OCI-LY7 (cell line): ENCODE measurements around the gene UNC5A. TPM values are rescaled to one million over a fixed set of nuclear protein-coding genes. Genes with fewer than 3 reads are reported as not detected.

Experiments
- BruUV-seq: library from RNA; stranded (reverse); fragments of 400-500 nt; replicated peaks from 2 replicates; lab custom pipeline; 2021; lab: Mats Ljungman, UMichigan
- CTCF ChIA-PET: fragments of 300-600 bp; sonication (Branson Sonifier 250); formaldehyde crosslinking; loops from one replicate; lab custom pipeline; 2022; ENCODE audit warnings: antibody characterized with exemption; ENCODE audit not compliant: unreplicated experiment; lab: Charles Lee
- POLR2A ChIA-PET: fragments of 300-600 bp; sonication (Branson Sonifier 250); formaldehyde crosslinking; loops from one replicate; lab custom pipeline; 2022; ENCODE audit warnings: antibody characterized with exemption; lab: Charles Lee
- DNase-seq: peaks from one replicate; pipeline ENCODE4 v3.0.0-alpha.2; 2015; ENCODE audit warnings: low spot score
- H2AFZ ChIP-seq: fragments of 200-600 bp; sonication (generic), shearing (Covaris generic); 2 replicates; pipeline ENCODE4 v1.6.1; 2014; ENCODE audit warnings: mild to moderate bottlenecking, antibody characterized with exemption, low read length, moderate library complexity
- H3K27ac ChIP-seq: fragments of 200-600 bp; sonication (generic); 2 replicates; pipeline ENCODE4 v1.5.1; 2014; ENCODE audit warnings: mixed run types, low read depth, mild to moderate bottlenecking, moderate library complexity, low read length, inconsistent platforms; ENCODE audit not compliant: poor library complexity, severe bottlenecking
- H3K36me3 ChIP-seq: fragments of 200-600 bp; sonication (generic); 2 replicates; pipeline ENCODE4 v1.6.1; 2014; ENCODE audit warnings: mild to moderate bottlenecking, antibody characterized with exemption, low read length, moderate library complexity, mixed read lengths; ENCODE audit not compliant: insufficient read depth
- H3K4me1 ChIP-seq: fragments of 200-600 bp; sonication (generic); 2 replicates; pipeline ENCODE4 v1.5.1; 2014; ENCODE audit warnings: mild to moderate bottlenecking, low read length; ENCODE audit not compliant: insufficient read depth, poor library complexity, severe bottlenecking
- H3K4me2 ChIP-seq: fragments of 200-600 bp; sonication (generic); 2 replicates; pipeline ENCODE4 v1.6.1; 2014; ENCODE audit warnings: mild to moderate bottlenecking, low read length
- H3K4me3 ChIP-seq: fragments of 200-600 bp; sonication (generic); 2 replicates; pipeline ENCODE4 v1.5.1; 2014; ENCODE audit warnings: mild to moderate bottlenecking, low read depth, low read length; ENCODE audit not compliant: poor library complexity, severe bottlenecking
- H3K79me2 ChIP-seq: fragments of 200-600 bp; sonication (generic); 2 replicates; pipeline ENCODE4 v1.6.1; 2016; ENCODE audit warnings: low read depth, mild to moderate bottlenecking, low read length, moderate library complexity, mixed read lengths; ENCODE audit not compliant: insufficient read depth
- H3K9me2 ChIP-seq: fragments of 200-600 bp; sonication (generic); 2 replicates; pipeline ENCODE4 v1.6.1; 2016; ENCODE audit warnings: mild to moderate bottlenecking, low read length, mixed read lengths; ENCODE audit not compliant: insufficient read depth
- H3K9me3 ChIP-seq: fragments of 200-600 bp; sonication (generic); 2 replicates; pipeline ENCODE4 v1.6.1; 2014; ENCODE audit warnings: mild to moderate bottlenecking, mixed run types, low read length, mixed read lengths
- H4K20me1 ChIP-seq: fragments of 200-600 bp; sonication (generic); 2 replicates; pipeline ENCODE4 v1.6.1; 2014; ENCODE audit warnings: mild to moderate bottlenecking, antibody characterized with exemption, low read length, moderate library complexity, mixed read lengths; ENCODE audit not compliant: insufficient read depth
- CTCF ChIP-seq: fragments of 200-600 bp; sonication (generic); conservative IDR thresholded peaks from 2 replicates; pipeline ENCODE4 v1.5.1; 2014; ENCODE audit warnings: mild to moderate bottlenecking, antibody characterized with exemption, low read length, moderate library complexity, mixed read lengths
- EZH2phosphoT487 ChIP-seq: fragments of 200-600 bp; sonication (generic); IDR thresholded peaks from 2 replicates; pipeline ENCODE4 v1.6.1; 2018; ENCODE audit warnings: low read depth, borderline replicate concordance, mild to moderate bottlenecking, mixed run types, antibody characterized with exemption, low read length, moderate library complexity, mixed read lengths
- intact Hi-C: fragments of 100-400 bp; cut with micrococcal nuclease; formaldehyde crosslinking; loops from one replicate; pipeline ENCODE4 v1.10.0; 2022; ENCODE audit not compliant: unreplicated experiment
- total RNA-seq, 2 experiments: library from RNA; depleted of rRNA in 1 of 2; stranded (reverse); fragments of >200 nt in 1 of 2; shearing (Covaris generic) in 1 of 2; gene quantifications; 2 replicates each; pipeline ENCODE4 v1.2.3, GENCODE V29; 2014 to 2022

The UNC5A gene
- total RNA-seq, 2 experiments from 2014 or later, result not detected

DNA sequence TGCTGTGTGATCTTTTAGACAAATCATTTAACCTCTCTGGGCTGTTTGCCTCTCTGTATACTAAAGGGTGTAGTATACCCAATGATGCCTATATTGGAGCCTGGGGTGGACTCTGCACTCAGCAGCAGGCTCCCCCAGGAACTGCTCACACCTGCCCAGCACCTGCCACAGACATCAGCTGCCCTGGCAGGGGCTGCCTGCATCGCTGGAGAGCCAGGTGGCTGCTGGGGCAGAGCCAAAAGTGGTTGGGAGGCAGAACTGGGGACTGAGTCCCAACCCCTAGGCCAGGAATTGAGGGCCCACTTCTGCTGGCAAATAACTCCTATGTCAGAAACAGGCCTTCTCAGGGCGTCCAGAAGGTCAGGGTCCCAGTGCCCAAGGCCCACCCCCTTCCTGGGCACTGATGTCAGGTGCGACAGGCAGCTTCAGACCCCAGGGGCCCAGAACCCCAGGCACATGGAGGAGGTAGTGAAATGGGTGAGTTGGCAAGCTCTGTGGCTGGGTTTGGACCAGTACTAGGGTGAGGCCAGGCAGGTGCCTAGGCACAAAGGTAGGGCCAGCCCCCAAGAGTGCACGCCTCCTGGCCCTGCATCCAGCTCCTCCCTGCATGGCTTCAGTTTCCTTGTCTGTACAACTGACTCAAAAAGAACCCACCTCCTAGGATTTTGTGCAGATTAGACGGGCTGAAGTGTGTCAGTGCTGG, 5.8 kb downstream of the UNC5A start:
- Histone ChIP-seq H4K20me1 (no peaks in the 10 kb centered on the region), H3K4me3 (no peak overlapping the region), H3K4me1 (no peaks in the 10 kb centered on the region), H3K4me2 (no peak overlapping the region), H3K9me2 (no peaks in the 10 kb centered on the region), H2AFZ (no peak overlapping the region), H3K27ac (no peak overlapping the region), H3K79me2 (no peaks in the 10 kb centered on the region), H3K36me3 (no peaks in the 10 kb centered on the region), H3K9me3 (no peaks in the 10 kb centered on the region)
- no peak for DNase-seq
- no TSS peak for BruUV-seq
- TF ChIP-seq EZH2phosphoT487, result no peak
- TF ChIP-seq CTCF, result no peak
- intact Hi-C loops, result no loop called here
- CTCF ChIA-PET, result no interaction called here
- POLR2A ChIA-PET, result no interaction called here

DNA sequence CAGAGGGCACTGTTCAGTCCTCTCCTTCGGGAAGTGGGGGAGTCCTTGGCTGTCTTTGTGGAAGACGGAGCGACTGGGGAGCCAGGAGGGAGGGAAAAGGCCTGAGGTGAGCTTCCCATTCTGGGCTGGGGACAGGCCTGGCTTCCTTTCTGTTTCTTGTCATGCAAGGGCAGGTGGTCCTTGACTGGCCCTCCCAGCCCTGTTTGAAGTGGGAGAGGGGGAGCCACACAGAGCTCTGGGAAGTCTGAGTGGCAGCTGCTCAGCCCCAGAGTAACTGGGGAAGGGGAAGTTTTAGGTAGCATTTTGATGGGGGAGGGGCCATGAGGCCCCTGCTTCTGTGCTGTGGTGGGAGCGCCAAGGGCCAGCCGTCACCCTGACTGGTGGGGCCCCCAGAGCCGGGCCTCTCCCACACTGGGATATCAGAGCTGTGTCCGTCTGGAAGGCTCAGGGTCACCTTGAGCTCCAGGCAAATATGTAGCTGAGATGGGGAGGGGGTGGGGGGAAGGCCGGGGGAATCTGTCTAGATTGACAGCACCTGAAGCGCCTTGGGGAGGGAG, 6.5 kb downstream of the UNC5A start:
- Histone ChIP-seq H3K36me3 (no peaks in the 10 kb centered on the region), H4K20me1 (no peaks in the 10 kb centered on the region), H3K4me3 (no peak overlapping the region), H3K9me2 (no peaks in the 10 kb centered on the region), H3K9me3 (no peaks in the 10 kb centered on the region), H3K4me1 (no peaks in the 10 kb centered on the region), H3K4me2 (no peak overlapping the region), H3K79me2 (no peaks in the 10 kb centered on the region), H3K27ac (no peak overlapping the region), H2AFZ (no peak overlapping the region)
- DNase-seq, result no peak
- CTCF ChIA-PET, result interaction anchor here (0.6 kb wide), 1 partner anchor 301 kb away, joined by 3 read pairs; no protein-coding TSS in a partner anchor
- POLR2A ChIA-PET, result no interaction called here
- no TSS peak for BruUV-seq
- TF ChIP-seq CTCF, result no peak
- intact Hi-C loops, result no loop called here

GRCh38 chr5:176817369-176817840, 7.0 kb downstream of the UNC5A start:
- CTCF ChIA-PET, result interaction anchor here (0.6 kb wide), 1 partner anchor 301 kb away, joined by 3 read pairs; no protein-coding TSS in a partner anchor
- H2AFZ ChIP-seq, result no peak overlapping the region
- POLR2A ChIA-PET, result no interaction called here
- no peak for DNase-seq
- no peak overlapping the region for H3K4me3 ChIP-seq
- H3K36me3 ChIP-seq, result no peaks in the 10 kb centered on the region
- H3K4me2 ChIP-seq, result no peak overlapping the region
- no peaks in the 10 kb centered on the region for H3K79me2 ChIP-seq
- no TSS peak for BruUV-seq
- no peaks in the 10 kb centered on the region for H3K9me2 ChIP-seq
- intact Hi-C loops, result no loop called here
- H3K4me1 ChIP-seq, result no peaks in the 10 kb centered on the region
- TF ChIP-seq CTCF, result no peak
- no peak for TF ChIP-seq EZH2phosphoT487
- no peak overlapping the region for H3K27ac ChIP-seq
- no peaks in the 10 kb centered on the region for H3K9me3 ChIP-seq
- H4K20me1 ChIP-seq, result no peaks in the 10 kb centered on the region
